Heart left ventricle (tissue), 16 donors: ENCODE results near the gene MN1. TPM values are rescaled to one million over a fixed set of nuclear protein-coding genes. Genes with fewer than 3 reads are reported as not detected.

ENCODE experiments used
- ATAC-seq, 4 donors: fragments of 200-7000 bp; cut with Tn5 transposase; one replicate each; pipeline ENCODE4 v1.9.1; 2020 to 2022; ENCODE audit warnings: moderate library complexity in 4 of 4, mild to moderate bottlenecking in 3 of 4, moderate number of reproducible peaks in 1 of 4
- DNase-seq, 5 donors: peaks; one replicate each; pipeline ENCODE4 v3.0.0-alpha.2; 2020
- H3K27ac ChIP-seq, 12 donors: fragments of 200-600 bp; sonication (generic) in 4 of 12; one replicate each; pipeline versions ENCODE4 v1.5.0 to v1.8.0; 2016 to 2022; ENCODE audit warnings: mild to moderate bottlenecking in 2 of 12
- H3K27me3 ChIP-seq, 9 donors: fragments of 200-600 bp; sonication (generic) in 2 of 9; one replicate each; pipeline versions ENCODE4 v1.5.1 to v1.8.0; 2016 to 2022; ENCODE audit warnings: mild to moderate bottlenecking in 3 of 9
- H3K36me3 ChIP-seq, 9 donors: fragments of 200-600 bp; sonication (generic) in 2 of 9; one replicate each; pipeline versions ENCODE4 v1.5.0 to v1.8.0; 2018 to 2022; ENCODE audit warnings: mild to moderate bottlenecking in 2 of 9
- H3K4me1 ChIP-seq, 12 donors: fragments of 200-600 bp; sonication (generic) in 4 of 12; one replicate each; pipeline versions ENCODE4 v1.5.0 to v1.8.0; 2016 to 2022; ENCODE audit warnings: mild to moderate bottlenecking in 3 of 12
- H3K4me3 ChIP-seq, 12 donors: fragments of 200-600 bp; sonication (generic) in 4 of 12; one replicate each; pipeline versions ENCODE4 v1.5.0 to v1.8.0; 2017 to 2022; ENCODE audit warnings: mild to moderate bottlenecking in 9 of 12, moderate library complexity in 4 of 12
- H3K9me3 ChIP-seq, 12 donors: fragments of 200-600 bp; sonication (generic) in 4 of 12; one replicate each; pipeline versions ENCODE4 v1.5.0 to v1.8.0; 2016 to 2022; ENCODE audit warnings: mild to moderate bottlenecking in 1 of 12
- CTCF ChIP-seq, 12 donors: fragments of 200-600 bp; sonication (generic) in 4 of 12; IDR thresholded peaks; one replicate each; pipeline versions ENCODE4 v1.5.0 to v1.8.0; 2018 to 2022; ENCODE audit warnings: antibody characterized with exemption in 12 of 12, mild to moderate bottlenecking in 5 of 12
- POLR2A ChIP-seq, 2 donors: fragments of 450-650 bp; IDR thresholded peaks; one replicate each; pipeline ENCODE4 v1.6.1; 2017; ENCODE audit warnings: antibody characterized with exemption in 2 of 2, mild to moderate bottlenecking in 2 of 2, moderate library complexity in 2 of 2
- WGBS, 4 donors: extraction: QIAGEN DNeasy Blood & Tissue Kit in 2 of 4; methylation state at CpG; one replicate each; pipeline versions ENCODE4 v1.1.5 to v1.1.7; 2013 to 2018; 5-methylcytosine and 5-hydroxymethylcytosine counted together
- intact Hi-C, 10 donors: fragments of 100-400 bp; cut with DNase I; formaldehyde crosslinking; loops; one replicate each; pipeline versions ENCODE4 v1.11.1 to v1.14.2; 2022
- polyA plus RNA-seq, 2 donors: library from polyadenylated mRNA; stranded (reverse); fragments of 200-250 nt; gene quantifications; one replicate each; pipeline ENCODE4 v1.2.3, GENCODE V29; 2013
- total RNA-seq, 9 donors: library from RNA; depleted of rRNA in 2 of 9; stranded (reverse); fragments of >200 nt in 2 of 9; fragmentation: NEBNext Ultra II Directional in 3 of 9; extraction: Animal tissue kit (Norgen Biotek cat#: 25700) in 3 of 9; gene quantifications; one replicate each; pipeline versions ENCODE4 v1.1.0 to v1.2.4, GENCODE V29; 2016 to 2023
- donor health status: ischemic (EF 13 %, LVEDD 7.1; RV severe dilation, severe dysfunction).
- donor health status: healthy with polysubstance abuse.
- donor health status: DM: no; HTN: yes; CAD: no.
- donor health status: DM: no; HTN: no; CAD: no.
- donor health status: ischemic (EF 25% LVEDD 6.9; RV normal size, moderate dysfunction).
- donor health status: ischemic (EF 25% LVEDD 5.7; RV mildly dilated, moderate dysfunction).
- donor health status: healthy.
- donor health status: DM: yes; HTN: yes; CAD: no.
- donor health status: ischemic (EF 35%, LVEDD 5.7; RV mildly dilated, moderate dysfunction).
- donor health status: nonischemic (EF 11% LVEDD 7.7; RV severe dilation, severe dysfunction).
- donor health status: DM: yes; HTN: yes; CAD: no.
- donor health status: PGD.
- donor health status: ischemic (EF 29% LVEDD 5.4; RV normal size, mild dysfunction).
- donor health status: nonischemic (EF 23%, LVEDD 6.1; RV moderate dilation, normal function).

The MN1 gene
- total and polyA plus RNA-seq, 11 donors, result 1.7 to 10.3 (median 4.9) TPM

- Histone ChIP-seq H3K9me3 (peaks cover 0 to 16% (median 3%) of the 10 kb centered on the region in 12 donors), H3K4me1 (no peaks in the 10 kb centered on the region), H3K27me3 (no peaks in the 10 kb centered on the region), H3K36me3 (no peaks in the 10 kb centered on the region), H3K4me3 (no peak overlapping the region), H3K27ac (no peak overlapping the region)
- WGBS, 4 donors, result 87 to 98% (median 94%) methylated on average over 5 of the region's 5 CpGs
- no peak for TF ChIP-seq CTCF (IDR thresholded peaks at IDR 0.05)
- TF ChIP-seq POLR2A (IDR thresholded peaks at IDR 0.05), result no peak
- intact Hi-C loops, result no loop called here
- DNase-seq (no peak), ATAC-seq (no peak)
Measured at GRCh38 chr22:27706489-27706888, 95.1 kb downstream of the MN1 start.

GRCh38 chr22:27705408-27706080 lies 96.0 kb downstream of the MN1 start:
- Histone ChIP-seq H3K36me3 (no peaks in the 10 kb centered on the region), H3K4me3 (no peak overlapping the region), H3K4me1 (no peaks in the 10 kb centered on the region), H3K9me3 (peaks cover 0 to 16% (median 3%) of the 10 kb centered on the region in 12 donors), H3K27ac (no peak overlapping the region), H3K27me3 (no peaks in the 10 kb centered on the region)
- peak in 2 of 4 donors; percentile 28 to 69 for ATAC-seq
- intact Hi-C loops, result no loop called here
- TF ChIP-seq CTCF (IDR thresholded peaks at IDR 0.05), result no peak
- TF ChIP-seq POLR2A (IDR thresholded peaks at IDR 0.05), result no peak
- WGBS, 4 donors, result 58 to 71% (median 61%) methylated on average over 12 of the region's 12 CpGs
- DNase-seq, result no peak

GRCh38 chr22:27704581-27704980 lies 97.0 kb downstream of the MN1 start:
- no peaks in the 10 kb centered on the region for H3K27me3 ChIP-seq
- DNase-seq (no peak), ATAC-seq (peak in 1 of 4 donors; percentile 25)
- no peak overlapping the region for H3K4me3 ChIP-seq
- H3K36me3 ChIP-seq, result no peaks in the 10 kb centered on the region
- WGBS, 4 donors, result 87 to 98% (median 95%) methylated on average over 5 to 6 of the region's 6 CpGs
- H3K27ac ChIP-seq, result no peak overlapping the region
- intact Hi-C loops, result no loop called here
- peaks cover 0 to 16% (median 3%) of the 10 kb centered on the region in 12 donors for H3K9me3 ChIP-seq
- TF ChIP-seq CTCF (IDR thresholded peaks at IDR 0.05) (no peak), POLR2A (IDR thresholded peaks at IDR 0.05) (no peak)
- no peaks in the 10 kb centered on the region for H3K4me1 ChIP-seq

GRCh38 chr22:27699383-27700019 lies 102.1 kb downstream of the MN1 start:
- WGBS, 4 donors, result 78 to 92% (median 84%) methylated on average over 10 of the region's 10 CpGs
- ATAC-seq (no peak), DNase-seq (no peak)
- Histone ChIP-seq H3K36me3 (no peaks in the 10 kb centered on the region), H3K4me1 (no peaks in the 10 kb centered on the region), H3K27me3 (no peaks in the 10 kb centered on the region), H3K27ac (no peak overlapping the region), H3K9me3 (peaks cover 0 to 18% (median 6%) of the 10 kb centered on the region in 12 donors), H3K4me3 (no peak overlapping the region)
- intact Hi-C loops, result no loop called here
- TF ChIP-seq CTCF (IDR thresholded peaks at IDR 0.05), result no peak
- no peak for TF ChIP-seq POLR2A (IDR thresholded peaks at IDR 0.05)
